ENCODE data around the gene P2RY6.

P2RY6 gene

GRCh38 chr11:73311394-73311869 lies 39.3 kb downstream of the P2RY6 start:
- Histone ChIP-seq H3K4me1 (ENCODE audit: insufficient read depth, low read length) (peaks cover 24% of the 10 kb centered on the region), H3K4me3 (ENCODE audit: low read depth in 1 of 2, low read length in 2 of 2) (no peak overlapping the region), H3K9ac (ENCODE audit: low read depth, low read length) (no peak overlapping the region), H3K36me3 (ENCODE audit: insufficient read depth, low read length) (no peaks in the 10 kb centered on the region), H4K20me1 (ENCODE audit: insufficient read depth, low read length) (peaks cover 2% of the 10 kb centered on the region; the same call in 1 of the 2 replicates), H3K9me3 (ENCODE audit: insufficient read depth, low read length, severe bottlenecking) (no peaks in the 10 kb centered on the region), H3K4me2 (ENCODE audit: insufficient read depth, low read length) (no peak overlapping the region), H3K79me2 (ENCODE audit: insufficient read depth, low read length) (no peaks in the 10 kb centered on the region), H3K27ac (ENCODE audit: low read length) (no peak overlapping the region), H2AFZ (ENCODE audit: low read depth, low read length) (no peak overlapping the region), H3K27me3 (ENCODE audit: insufficient read depth, low read length, poor library complexity) (peaks cover 7% of the 10 kb centered on the region)
- DNase-seq, result no peak
- TF ChIP-seq EZH2 (IDR thresholded peaks at IDR 0.05; ENCODE audit: borderline replicate concordance, low read depth, low read length, severe bottlenecking), result no peak
- TF ChIP-seq CTCF (IDR thresholded peaks at IDR 0.05; ENCODE audit: borderline replicate concordance, extremely low read depth, low read length, poor library complexity, severe bottlenecking), result no peak
- no peak for ATAC-seq (ENCODE audit: insufficient read depth, low read depth)

- ATAC-seq (ENCODE audit: insufficient read depth, low read depth) (no peak), DNase-seq (no peak)
- no peak overlapping the region for H3K9ac ChIP-seq (ENCODE audit: low read depth, low read length)
- no peak overlapping the region for H3K27ac ChIP-seq (ENCODE audit: low read length)
- no peaks in the 10 kb centered on the region for H3K9me3 ChIP-seq (ENCODE audit: insufficient read depth, low read length, severe bottlenecking)
- H3K36me3 ChIP-seq (ENCODE audit: insufficient read depth, low read length), result no peaks in the 10 kb centered on the region
- TF ChIP-seq EZH2 (IDR thresholded peaks at IDR 0.05; ENCODE audit: borderline replicate concordance, low read depth, low read length, severe bottlenecking) (no peak), CTCF (IDR thresholded peaks at IDR 0.05; ENCODE audit: borderline replicate concordance, extremely low read depth, low read length, poor library complexity, severe bottlenecking) (no peak)
- peaks cover 5% of the 10 kb centered on the region for H3K27me3 ChIP-seq (ENCODE audit: insufficient read depth, low read length, poor library complexity)
- no peak overlapping the region for H2AFZ ChIP-seq (ENCODE audit: low read depth, low read length)
- no peak overlapping the region for H3K4me3 ChIP-seq (ENCODE audit: low read depth in 1 of 2, low read length in 2 of 2)
- H3K4me1 ChIP-seq (ENCODE audit: insufficient read depth, low read length), result peaks cover 19% of the 10 kb centered on the region
- no peak overlapping the region for H3K4me2 ChIP-seq (ENCODE audit: insufficient read depth, low read length)
- no peaks in the 10 kb centered on the region for H3K79me2 ChIP-seq (ENCODE audit: insufficient read depth, low read length)
- H4K20me1 ChIP-seq (ENCODE audit: insufficient read depth, low read length), result peaks cover 2% of the 10 kb centered on the region; the same call in 1 of the 2 replicates
Measured at GRCh38 chr11:73312036-73312435, 39.9 kb downstream of the P2RY6 start.

GRCh38 chr11:73312851-73313327 lies 40.8 kb downstream of the P2RY6 start:
- TF ChIP-seq EZH2 (IDR thresholded peaks at IDR 0.05; ENCODE audit: borderline replicate concordance, low read depth, low read length, severe bottlenecking), result no peak
- TF ChIP-seq CTCF (IDR thresholded peaks at IDR 0.05; ENCODE audit: borderline replicate concordance, extremely low read depth, low read length, poor library complexity, severe bottlenecking), result no peak
- Histone ChIP-seq H3K36me3 (ENCODE audit: insufficient read depth, low read length) (no peaks in the 10 kb centered on the region), H3K9me3 (ENCODE audit: insufficient read depth, low read length, severe bottlenecking) (no peaks in the 10 kb centered on the region), H3K27me3 (ENCODE audit: insufficient read depth, low read length, poor library complexity) (peaks cover 5% of the 10 kb centered on the region), H3K9ac (ENCODE audit: low read depth, low read length) (no peak overlapping the region), H2AFZ (ENCODE audit: low read depth, low read length) (no peak overlapping the region), H3K27ac (ENCODE audit: low read length) (no peak overlapping the region), H3K4me3 (ENCODE audit: low read depth in 1 of 2, low read length in 2 of 2) (no peak overlapping the region), H3K4me1 (ENCODE audit: insufficient read depth, low read length) (peaks cover 15% of the 10 kb centered on the region), H4K20me1 (ENCODE audit: insufficient read depth, low read length) (peaks cover 2% of the 10 kb centered on the region; the same call in 1 of the 2 replicates), H3K4me2 (ENCODE audit: insufficient read depth, low read length) (no peak overlapping the region), H3K79me2 (ENCODE audit: insufficient read depth, low read length) (no peaks in the 10 kb centered on the region)
- ATAC-seq (ENCODE audit: insufficient read depth, low read depth), result no peak
- no peak for DNase-seq

All from DND-41 (cell line).